Stimulated activated naive CD8-positive, alpha-beta T cell treated with anti-CD3 and anti-CD28 coated beads, Interleukin-15, Interleukin-2, amounts not matched to agents 100 ng/mL and 50 ng/mL, for 24 hours (primary cell): Measurements from ENCODE around the gene FOS.
"Not testable (repeated sequence)": the region's sequence is repeated elsewhere in the genome, so short reads cannot be mapped to it uniquely, and the experiment has no call there.

Experiments used
- H3K27ac Mint-ChIP-seq: one replicate; pipeline ENCODE4 v1.8.0; 2021; ENCODE audit warnings: mild to moderate bottlenecking, mixed read lengths
- H3K27me3 Mint-ChIP-seq: one replicate; pipeline ENCODE4 v1.8.0; 2021; ENCODE audit warnings: mixed read lengths
- H3K36me3 Mint-ChIP-seq: one replicate; pipeline ENCODE4 v1.8.0; 2021; ENCODE audit warnings: low read depth, mixed read lengths
- H3K4me1 Mint-ChIP-seq: one replicate; pipeline ENCODE4 v1.8.0; 2021; ENCODE audit warnings: low read depth, mixed read lengths
- H3K4me3 Mint-ChIP-seq: one replicate; pipeline ENCODE4 v1.8.0; 2021; ENCODE audit warnings: mild to moderate bottlenecking, mixed read lengths
- H3K9me3 Mint-ChIP-seq: one replicate; pipeline ENCODE4 v1.8.0; 2021; ENCODE audit warnings: mixed read lengths

FOS gene

DNA sequence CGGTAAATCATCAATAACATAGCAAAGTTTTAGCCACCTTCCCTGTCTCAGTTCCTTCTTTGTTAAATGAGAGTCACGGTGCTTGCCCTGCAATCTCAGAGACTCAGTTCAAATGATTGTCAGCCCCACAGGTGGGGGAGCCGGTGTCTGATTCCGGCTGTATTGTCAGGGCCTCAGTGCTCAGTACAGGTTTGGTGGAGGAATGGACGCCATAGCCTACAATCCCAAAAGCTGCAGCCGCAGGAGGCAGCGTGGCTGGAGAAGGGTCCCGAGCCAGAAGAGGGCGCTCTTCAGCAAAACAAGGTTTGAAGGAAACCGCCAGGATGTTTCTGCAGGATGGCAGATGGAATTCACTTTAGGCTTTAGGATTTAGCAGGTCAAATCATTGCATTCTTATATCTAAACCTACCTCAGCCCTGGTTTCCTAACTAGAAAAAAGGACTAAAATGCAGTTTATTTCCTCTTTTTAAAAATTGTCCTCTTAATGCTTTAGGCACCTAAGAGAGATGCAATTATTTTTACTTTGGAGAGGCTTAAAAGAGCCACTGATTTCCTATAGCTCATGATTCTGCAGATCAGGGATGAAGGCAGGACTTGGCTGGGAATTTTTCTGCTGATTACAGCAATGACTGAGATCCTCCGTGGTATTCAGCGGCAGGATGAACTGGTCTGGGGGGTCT lies 29.2 kb downstream of the FOS start:
- no peaks in the 10 kb centered on the region for H3K36me3 Mint-ChIP-seq
- no peaks in the 10 kb centered on the region for H3K9me3 Mint-ChIP-seq
- H3K4me1 Mint-ChIP-seq, result peaks cover 9% of the 10 kb centered on the region
- H3K4me3 Mint-ChIP-seq, result no peak overlapping the region
- H3K27me3 Mint-ChIP-seq, result peaks cover 4% of the 10 kb centered on the region
- no peak overlapping the region for H3K27ac Mint-ChIP-seq

DNA sequence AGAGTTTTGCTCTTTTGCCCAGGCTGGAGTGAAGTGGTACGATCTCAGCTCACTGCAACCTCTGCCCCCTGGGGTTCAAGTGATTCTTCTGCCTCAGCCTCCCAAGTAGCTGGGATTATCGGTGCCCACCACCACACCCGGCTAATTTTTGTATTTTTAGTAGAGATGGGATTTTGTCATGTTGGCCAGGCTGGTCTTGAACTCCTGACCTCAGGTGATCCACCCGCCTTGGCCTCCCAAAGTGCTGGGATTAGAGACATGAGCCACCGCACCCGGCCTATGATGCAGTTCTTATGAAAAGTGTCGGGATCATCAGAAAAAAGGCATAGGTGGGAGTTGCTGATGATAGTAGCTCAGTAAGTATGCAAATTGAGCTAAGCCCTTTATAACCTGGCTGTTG lies 30.4 kb downstream of the FOS start:
- H3K36me3 Mint-ChIP-seq, H3K4me3 Mint-ChIP-seq, H3K27me3 Mint-ChIP-seq, H3K27ac Mint-ChIP-seq, H3K9me3 Mint-ChIP-seq, H3K4me1 Mint-ChIP-seq: not testable (repeated sequence)

DNA sequence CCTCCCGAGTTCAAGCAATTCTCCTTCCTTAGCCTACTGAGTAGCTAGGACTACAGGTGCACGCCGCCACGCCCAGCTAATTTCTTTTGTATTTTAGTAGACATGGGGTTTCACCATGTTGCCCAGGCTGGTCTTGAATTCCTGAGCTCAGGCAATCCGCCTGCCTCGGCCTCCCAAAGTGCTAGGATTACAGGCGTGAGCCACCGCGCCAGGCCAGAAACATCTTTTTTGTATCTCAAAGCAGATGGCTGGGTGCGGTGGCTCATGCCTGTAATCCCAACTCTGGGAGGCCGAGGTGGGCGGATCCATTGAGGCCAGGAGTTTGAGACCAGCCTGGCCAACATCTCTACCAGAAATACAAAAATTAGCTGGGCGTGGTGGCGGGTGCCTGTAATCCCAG lies 30.9 kb downstream of the FOS start:
- not testable (repeated sequence) for H3K9me3 Mint-ChIP-seq, H3K4me1 Mint-ChIP-seq, H3K4me3 Mint-ChIP-seq, H3K27ac Mint-ChIP-seq, H3K27me3 Mint-ChIP-seq, H3K36me3 Mint-ChIP-seq

DNA sequence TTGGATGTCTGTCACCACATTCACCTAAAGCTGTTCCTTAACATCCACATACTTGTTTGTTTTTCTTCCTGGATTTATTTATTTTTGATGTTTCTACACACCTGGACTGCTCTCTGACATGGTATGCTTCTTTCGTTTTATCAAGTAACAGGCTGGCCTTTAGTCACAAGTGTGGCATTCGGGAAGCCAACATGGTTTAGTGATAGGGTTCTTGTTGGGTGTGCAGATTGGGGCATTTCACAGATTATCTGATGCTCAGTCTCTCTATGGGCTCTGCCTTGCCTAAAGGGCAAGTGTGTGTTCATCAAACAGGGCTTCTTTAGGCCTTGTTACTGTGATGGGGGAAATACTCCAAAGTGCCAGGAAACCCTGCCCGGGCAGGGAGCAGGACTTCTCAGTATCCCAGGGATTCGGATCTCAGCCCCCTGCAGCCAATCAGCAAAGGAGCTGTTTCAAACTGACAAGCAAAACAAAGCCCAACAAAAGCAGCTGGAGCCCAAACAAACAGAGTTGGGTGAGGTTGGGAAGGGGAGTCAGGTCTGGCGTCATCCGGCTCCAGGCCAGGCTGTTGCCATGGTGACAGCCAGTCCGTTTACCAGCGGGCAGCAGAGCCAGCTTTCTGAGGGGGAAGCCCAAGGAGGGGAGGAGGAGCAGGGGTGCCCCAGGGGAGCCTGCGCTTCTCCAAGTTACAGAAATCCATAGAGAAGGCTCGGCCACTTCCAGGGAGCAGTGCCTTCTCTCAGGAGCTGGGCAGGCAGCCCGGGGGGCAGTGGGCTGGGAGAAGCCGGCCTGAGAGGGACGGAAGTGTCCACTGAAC lies 31.9 kb downstream of the FOS start:
- H3K27ac Mint-ChIP-seq, result no peak overlapping the region
- H3K9me3 Mint-ChIP-seq, result no peaks in the 10 kb centered on the region
- H3K4me1 Mint-ChIP-seq, result peaks cover 3% of the 10 kb centered on the region
- H3K27me3 Mint-ChIP-seq, result peaks cover 4% of the 10 kb centered on the region
- H3K4me3 Mint-ChIP-seq, result no peak overlapping the region
- no peaks in the 10 kb centered on the region for H3K36me3 Mint-ChIP-seq

DNA sequence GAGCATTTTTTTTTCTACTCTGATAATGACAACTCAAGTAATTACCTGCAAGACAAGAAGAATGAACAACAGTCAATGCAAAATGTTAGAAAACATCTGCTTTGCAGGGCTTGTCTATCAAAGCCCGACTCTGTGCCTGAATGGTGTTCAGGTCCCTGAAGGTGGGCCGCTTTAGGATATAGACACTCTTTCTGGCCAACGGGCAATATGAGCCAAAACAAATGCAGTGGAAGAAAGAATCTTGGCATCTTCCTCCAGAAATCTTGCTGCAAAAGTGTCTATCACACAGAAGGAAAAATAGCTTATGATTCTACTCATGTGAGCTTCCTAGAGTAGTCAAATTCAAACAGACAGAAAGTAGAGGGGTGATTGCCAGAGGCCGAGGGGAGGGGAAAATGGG lies 32.7 kb downstream of the FOS start:
- Mint-ChIP-seq H3K4me1 (peaks cover 3% of the 10 kb centered on the region), H3K27me3 (peaks cover 4% of the 10 kb centered on the region), H3K4me3 (no peak overlapping the region), H3K27ac (no peak overlapping the region), H3K36me3 (no peaks in the 10 kb centered on the region), H3K9me3 (no peaks in the 10 kb centered on the region)

DNA sequence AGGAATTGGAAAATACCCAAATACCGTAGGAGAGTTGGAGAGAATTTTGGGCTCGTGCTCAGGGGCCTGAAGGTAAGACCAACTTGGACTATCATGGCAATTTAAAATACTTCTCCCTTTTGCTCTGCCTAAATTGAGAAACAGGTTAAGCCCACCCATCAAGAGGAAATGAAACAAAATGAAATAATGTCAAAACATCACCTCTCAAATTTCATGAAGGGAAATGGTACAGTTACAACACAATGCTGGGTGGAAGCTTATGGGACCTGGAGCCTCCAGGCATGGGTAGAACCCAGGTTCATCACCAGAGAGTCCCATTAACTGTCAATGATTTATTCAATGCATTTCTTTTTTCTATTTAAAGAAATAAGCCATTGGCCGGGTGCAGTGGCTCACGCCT lies 33.7 kb downstream of the FOS start:
- Mint-ChIP-seq H3K36me3 (no peaks in the 10 kb centered on the region), H3K27ac (no peak overlapping the region), H3K9me3 (no peaks in the 10 kb centered on the region), H3K4me3 (no peak overlapping the region), H3K27me3 (peaks cover under 1% of the 10 kb centered on the region), H3K4me1 (peaks cover 3% of the 10 kb centered on the region)

DNA sequence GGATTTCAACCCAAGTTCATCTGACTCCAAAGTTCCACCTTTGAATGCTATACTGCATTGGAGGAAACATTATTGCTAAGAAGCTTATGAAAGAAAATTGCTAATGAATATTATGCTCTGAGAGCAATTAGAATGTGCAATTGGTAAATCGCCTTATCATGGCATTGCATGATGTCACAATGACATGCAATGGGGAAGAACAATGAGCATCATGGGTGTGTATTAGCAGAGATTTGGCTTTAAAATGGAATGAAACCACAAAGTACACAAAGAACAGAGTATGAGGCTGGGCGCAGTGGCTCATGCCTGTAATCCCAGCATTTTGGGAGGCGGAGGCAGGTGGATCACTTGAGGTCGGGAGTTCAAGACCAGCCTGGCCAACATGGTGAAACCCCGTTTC lies 34.7 kb downstream of the FOS start:
- Mint-ChIP-seq H3K27me3 (no peaks in the 10 kb centered on the region), H3K27ac (no peak overlapping the region), H3K4me1 (peaks cover 3% of the 10 kb centered on the region), H3K4me3 (no peak overlapping the region), H3K9me3 (no peaks in the 10 kb centered on the region), H3K36me3 (no peaks in the 10 kb centered on the region)

DNA sequence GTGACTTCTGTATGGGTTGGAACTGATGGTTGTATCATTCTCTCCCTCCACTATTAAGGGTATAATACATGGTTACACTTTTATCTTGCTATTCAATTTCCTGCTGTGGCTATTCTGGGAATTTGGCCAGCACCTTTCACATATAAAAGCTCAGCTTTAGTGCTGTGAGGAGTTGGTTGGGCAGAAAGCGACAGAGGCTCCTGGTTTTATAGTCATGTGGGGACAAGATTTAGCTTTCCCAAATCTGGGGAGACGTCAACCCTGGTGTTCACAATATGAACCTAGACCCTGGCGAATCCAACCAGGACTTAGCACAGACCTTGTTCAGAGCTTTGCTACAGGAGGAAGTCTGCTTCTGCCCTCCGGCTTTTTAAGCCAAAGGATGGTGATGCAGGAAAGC lies 36.5 kb downstream of the FOS start:
- H3K27me3 Mint-ChIP-seq, result no peaks in the 10 kb centered on the region
- H3K36me3 Mint-ChIP-seq, result no peaks in the 10 kb centered on the region
- H3K27ac Mint-ChIP-seq, result no peak overlapping the region
- no peak overlapping the region for H3K4me3 Mint-ChIP-seq
- H3K4me1 Mint-ChIP-seq, result peaks cover 3% of the 10 kb centered on the region
- no peaks in the 10 kb centered on the region for H3K9me3 Mint-ChIP-seq

DNA sequence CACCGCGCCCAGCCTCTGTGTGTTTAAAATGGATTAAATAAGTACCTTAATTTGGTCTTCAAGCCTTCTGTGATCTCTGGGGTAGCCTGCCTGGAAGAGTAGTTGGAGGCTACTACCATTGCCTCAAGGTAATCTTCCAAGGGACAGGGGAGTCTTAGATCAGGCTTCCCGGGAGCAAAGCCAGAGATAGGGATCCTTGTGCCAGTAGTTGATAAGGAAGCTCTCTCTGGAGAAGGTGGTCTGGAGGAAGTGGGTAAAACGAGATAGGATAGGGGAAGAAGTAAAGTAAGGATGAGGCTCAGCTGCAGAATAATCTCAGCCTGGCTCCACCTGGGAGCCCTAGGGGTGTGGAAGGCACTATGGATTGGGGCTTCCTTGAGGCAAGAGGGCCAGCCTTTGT lies 38.5 kb downstream of the FOS start:
- Mint-ChIP-seq H3K4me3 (no peak overlapping the region), H3K4me1 (no peaks in the 10 kb centered on the region), H3K36me3 (no peaks in the 10 kb centered on the region), H3K27me3 (no peaks in the 10 kb centered on the region), H3K27ac (no peak overlapping the region), H3K9me3 (no peaks in the 10 kb centered on the region)

DNA sequence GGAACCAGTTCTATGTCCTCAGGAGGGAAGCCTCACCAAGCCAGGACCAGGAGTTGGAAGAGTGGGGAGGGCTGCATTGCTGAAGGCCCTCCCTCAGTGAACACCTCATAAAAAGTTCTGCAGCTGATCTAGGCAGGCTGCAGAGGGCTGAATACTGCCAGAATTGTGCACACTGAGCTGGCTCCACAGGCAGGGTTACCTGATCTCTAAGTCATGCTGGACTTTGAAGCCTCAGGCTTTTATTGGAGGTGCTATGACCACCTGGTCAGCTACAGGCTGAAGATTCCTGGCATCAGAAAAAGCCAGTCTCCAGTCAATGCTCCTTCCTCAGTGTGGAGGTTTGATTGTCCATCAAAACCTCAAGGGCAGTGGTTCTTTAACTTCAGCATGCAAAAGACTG lies 39.7 kb downstream of the FOS start:
- Mint-ChIP-seq H3K36me3 (no peaks in the 10 kb centered on the region), H3K27ac (no peak overlapping the region), H3K9me3 (no peaks in the 10 kb centered on the region), H3K27me3 (no peaks in the 10 kb centered on the region), H3K4me3 (no peak overlapping the region), H3K4me1 (no peaks in the 10 kb centered on the region)

DNA sequence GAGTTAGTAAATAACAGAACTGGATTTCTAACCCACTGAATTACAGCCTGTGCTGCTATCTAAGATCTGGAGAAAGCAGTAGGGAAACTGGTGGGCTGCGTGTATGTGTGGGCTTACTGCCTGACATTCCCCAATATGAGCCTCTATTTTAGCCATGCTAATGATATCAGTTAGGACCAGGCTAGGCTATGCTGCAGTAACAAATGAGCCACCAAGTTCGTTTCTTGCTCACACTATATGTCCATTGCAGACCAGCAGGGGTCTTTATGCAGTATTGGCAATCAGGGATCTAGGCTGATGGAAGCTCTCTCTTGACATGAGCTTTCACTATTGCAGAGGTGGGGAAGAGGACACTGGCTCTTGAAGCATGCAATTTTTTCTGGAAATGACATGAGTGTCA lies 40.4 kb downstream of the FOS start:
- Mint-ChIP-seq H3K4me3 (no peak overlapping the region), H3K4me1 (no peaks in the 10 kb centered on the region), H3K9me3 (no peaks in the 10 kb centered on the region), H3K27ac (no peak overlapping the region), H3K36me3 (no peaks in the 10 kb centered on the region), H3K27me3 (no peaks in the 10 kb centered on the region)

DNA sequence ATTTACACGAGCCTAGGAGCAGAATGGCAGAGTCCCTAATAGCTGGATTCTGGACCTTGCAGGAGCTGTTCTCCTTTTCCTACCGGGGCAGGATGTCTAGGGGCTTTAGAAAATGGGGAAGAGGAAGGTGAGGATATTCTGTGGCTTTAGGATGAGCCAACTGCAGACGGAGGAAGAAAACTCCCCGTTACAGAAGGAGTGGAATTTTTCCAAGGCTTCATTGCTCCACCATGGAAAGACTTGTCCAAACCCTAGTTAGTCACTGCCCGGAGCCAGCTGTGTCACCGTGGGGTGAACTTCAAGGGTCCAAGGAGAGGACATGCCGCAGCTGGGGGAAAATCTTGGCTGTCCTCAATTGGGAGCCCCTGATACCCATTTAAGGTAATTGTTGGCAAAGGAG lies 41.6 kb downstream of the FOS start:
- no peaks in the 10 kb centered on the region for H3K36me3 Mint-ChIP-seq
- H3K27me3 Mint-ChIP-seq, result peaks cover 3% of the 10 kb centered on the region
- no peaks in the 10 kb centered on the region for H3K9me3 Mint-ChIP-seq
- no peak overlapping the region for H3K27ac Mint-ChIP-seq
- no peak overlapping the region for H3K4me3 Mint-ChIP-seq
- H3K4me1 Mint-ChIP-seq, result no peaks in the 10 kb centered on the region

DNA sequence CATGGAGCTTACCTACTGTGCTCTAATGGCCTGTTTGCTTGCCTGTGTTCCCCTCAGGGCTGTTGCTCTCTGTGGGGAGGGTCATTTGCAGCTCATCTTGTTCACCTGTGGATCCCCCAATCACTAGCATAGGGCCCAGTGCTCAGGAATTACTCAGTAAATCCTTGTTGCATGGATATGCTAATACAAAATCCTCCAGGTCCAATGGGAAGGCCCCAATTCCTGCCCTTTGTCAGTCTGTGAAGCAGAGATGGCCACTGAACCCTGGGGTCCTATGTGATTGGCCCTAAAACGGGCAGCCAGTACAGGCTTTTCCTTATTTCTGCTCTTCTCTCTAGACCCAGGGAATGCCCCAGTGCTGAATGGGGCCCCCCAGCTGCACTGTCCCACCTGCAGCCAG lies 44.1 kb downstream of the FOS start:
- Mint-ChIP-seq H3K27ac (no peak overlapping the region), H3K9me3 (no peaks in the 10 kb centered on the region), H3K27me3 (peaks cover 3% of the 10 kb centered on the region), H3K36me3 (no peaks in the 10 kb centered on the region), H3K4me1 (no peaks in the 10 kb centered on the region), H3K4me3 (no peak overlapping the region)

DNA sequence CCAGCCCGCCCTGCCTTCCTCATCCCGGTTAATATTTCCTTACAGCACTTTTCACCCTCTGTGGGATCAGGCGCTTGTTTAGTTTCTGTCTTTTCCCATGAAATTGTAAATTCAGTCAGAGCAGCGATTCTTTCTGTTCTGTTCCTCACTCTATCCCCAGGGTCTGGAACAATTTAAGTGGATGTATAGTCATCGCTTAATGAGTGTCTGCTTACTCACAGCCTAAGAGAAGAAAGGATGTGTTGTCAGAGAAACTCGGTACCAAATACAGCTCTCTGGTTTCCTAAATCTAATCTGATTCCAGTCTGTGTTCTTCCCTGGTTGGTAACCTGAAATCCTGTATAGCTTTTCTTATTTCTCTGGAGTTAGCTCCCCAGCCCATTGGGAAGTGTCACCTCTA lies 44.9 kb downstream of the FOS start:
- H3K27ac Mint-ChIP-seq, result no peak overlapping the region

DNA sequence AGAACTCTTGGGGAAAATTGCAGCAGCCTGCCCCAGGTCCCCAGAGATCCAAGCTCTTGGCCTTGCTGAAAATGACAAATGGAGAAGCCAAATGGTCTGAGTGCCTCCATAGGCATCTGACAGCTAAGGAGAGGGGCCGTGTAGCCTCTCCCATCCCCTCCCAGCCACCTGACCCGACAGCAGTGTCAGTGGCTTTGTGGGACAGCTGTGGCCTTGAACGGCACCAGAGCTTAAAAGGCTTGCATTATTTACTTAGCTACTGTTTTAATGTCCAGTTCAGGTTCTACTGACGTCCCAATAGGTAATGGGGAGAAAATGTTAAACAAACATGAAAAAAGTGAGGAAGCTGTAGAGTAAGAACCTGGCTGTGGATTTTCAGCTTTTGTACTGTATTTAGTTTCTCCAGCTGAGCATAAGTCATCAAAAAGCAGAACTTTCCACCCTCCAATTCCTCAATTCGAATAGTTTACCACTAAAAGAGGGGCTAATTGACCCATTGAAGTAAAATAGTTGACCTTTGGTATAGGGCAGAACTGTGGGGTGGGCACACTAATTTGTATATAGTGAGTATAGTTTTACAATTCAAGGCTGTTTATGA lies 50.0 kb downstream of the FOS start:
- peaks cover 13% of the 10 kb centered on the region for H3K4me1 Mint-ChIP-seq
- H3K27me3 Mint-ChIP-seq, result peaks cover 3% of the 10 kb centered on the region
- no peak overlapping the region for H3K4me3 Mint-ChIP-seq
- H3K9me3 Mint-ChIP-seq, result no peaks in the 10 kb centered on the region
- H3K36me3 Mint-ChIP-seq, result no peaks in the 10 kb centered on the region
- H3K27ac Mint-ChIP-seq, result no peak overlapping the region

More for the DNA sequence above, 44.9 kb downstream of the FOS start:
- H3K27me3 Mint-ChIP-seq, result peaks cover 3% of the 10 kb centered on the region
- no peaks in the 10 kb centered on the region for H3K4me1 Mint-ChIP-seq
- H3K36me3 Mint-ChIP-seq, result no peaks in the 10 kb centered on the region
- H3K4me3 Mint-ChIP-seq, result no peak overlapping the region
- H3K9me3 Mint-ChIP-seq, result no peaks in the 10 kb centered on the region
